Thyroid gland (tissue), 4 donors: ENCODE data around the gene ASH1L. TPM values are rescaled to one million over a fixed set of nuclear protein-coding genes. Genes with fewer than 3 reads are reported as not detected.
"Not testable (repeated sequence)": the region's sequence is repeated elsewhere in the genome, so short reads cannot be mapped to it uniquely, and the experiment has no call there.

ENCODE experiments used
- DNase-seq, 2 donors: peaks; one replicate each; pipeline ENCODE4 v3.0.0-alpha.2; 2019
- H3K27ac ChIP-seq, 3 donors: fragments of 200-600 bp; sonication (generic); 1 replicate in 2 of 3; 2 replicates in 1 of 3; pipeline ENCODE4 v1.5.1; 2016 to 2019; ENCODE audit warnings: mild to moderate bottlenecking in 1 of 3, moderate library complexity in 1 of 3
- H3K27me3 ChIP-seq: fragments of 200-600 bp; sonication (generic); one replicate; pipeline ENCODE4 v1.5.1; 2019
- H3K36me3 ChIP-seq, 2 donors: fragments of 200-600 bp; sonication (generic); one replicate each; pipeline ENCODE4 v1.5.1; 2016 to 2019
- H3K4me1 ChIP-seq, 2 donors: fragments of 200-600 bp; sonication (generic); one replicate each; pipeline ENCODE4 v1.5.1; 2017 to 2019
- H3K4me3 ChIP-seq, 3 donors: fragments of 200-600 bp; sonication (generic); replicated peaks in 1 of 3; 1 replicate in 2 of 3; 2 replicates in 1 of 3; pipeline ENCODE4 v1.5.1; 2016; ENCODE audit warnings: mild to moderate bottlenecking in 1 of 3
- H3K9me3 ChIP-seq: fragments of 200-600 bp; sonication (generic); one replicate; pipeline ENCODE4 v1.5.1; 2017
- POLR2A ChIP-seq, 2 donors: fragments of 450-650 bp; IDR thresholded peaks; one replicate each; pipeline ENCODE4 v1.6.1; 2017; ENCODE audit warnings: antibody characterized with exemption in 2 of 2, mild to moderate bottlenecking in 2 of 2, moderate library complexity in 1 of 2
- WGBS, 2 donors: methylation state at CpG; one replicate each; pipeline ENCODE4 v1.1.5; 2017; 5-methylcytosine and 5-hydroxymethylcytosine counted together
- intact Hi-C: fragments of 100-400 bp; cut with DNase I; formaldehyde crosslinking; loops from one replicate; pipeline ENCODE4 v1.15.1; 2023
- total RNA-seq, 4 donors: library from RNA; depleted of rRNA; stranded (reverse); fragments of >200 nt; gene quantifications; one replicate each; pipeline ENCODE4 v1.2.3, GENCODE V29; 2016
- TF ChIP-seq, protein P1 (sequence below), 6 experiments: fragments of 200-600 bp in 3 of 6; fragments of 450-650 bp in 3 of 6; sonication (generic) in 3 of 6; IDR thresholded peaks; one replicate each; pipeline ENCODE4 v1.5.1; 2016 to 2019; ENCODE audit warnings: antibody characterized with exemption in 6 of 6, mild to moderate bottlenecking in 2 of 6, inconsistent platforms in 1 of 6, moderate library complexity in 1 of 6

Gene ASH1L
- total RNA-seq, 4 donors from 2014 or later: 68.1 to 120 (median 85.2) TPM

GRCh38 chr1:155522069-155522468 is 40.5 kb downstream of the ASH1L start:
- no peak overlapping the region for H3K27ac ChIP-seq
- H3K9me3 ChIP-seq: no peaks in the 10 kb centered on the region
- no peaks in the 10 kb centered on the region for H3K36me3 ChIP-seq
- WGBS, 2 donors: 96 to 97% methylated on average over 2 of the region's 2 CpGs
- H3K4me1 ChIP-seq: peaks cover 0 to 4% of the 10 kb centered on the region in 2 donors
- H3K27me3 ChIP-seq: no peaks in the 10 kb centered on the region
- H3K4me3 ChIP-seq: no peak overlapping the region
- no peak for TF ChIP-seq POLR2A (IDR thresholded peaks at IDR 0.05)
- TF ChIP-seq, protein P1, sequence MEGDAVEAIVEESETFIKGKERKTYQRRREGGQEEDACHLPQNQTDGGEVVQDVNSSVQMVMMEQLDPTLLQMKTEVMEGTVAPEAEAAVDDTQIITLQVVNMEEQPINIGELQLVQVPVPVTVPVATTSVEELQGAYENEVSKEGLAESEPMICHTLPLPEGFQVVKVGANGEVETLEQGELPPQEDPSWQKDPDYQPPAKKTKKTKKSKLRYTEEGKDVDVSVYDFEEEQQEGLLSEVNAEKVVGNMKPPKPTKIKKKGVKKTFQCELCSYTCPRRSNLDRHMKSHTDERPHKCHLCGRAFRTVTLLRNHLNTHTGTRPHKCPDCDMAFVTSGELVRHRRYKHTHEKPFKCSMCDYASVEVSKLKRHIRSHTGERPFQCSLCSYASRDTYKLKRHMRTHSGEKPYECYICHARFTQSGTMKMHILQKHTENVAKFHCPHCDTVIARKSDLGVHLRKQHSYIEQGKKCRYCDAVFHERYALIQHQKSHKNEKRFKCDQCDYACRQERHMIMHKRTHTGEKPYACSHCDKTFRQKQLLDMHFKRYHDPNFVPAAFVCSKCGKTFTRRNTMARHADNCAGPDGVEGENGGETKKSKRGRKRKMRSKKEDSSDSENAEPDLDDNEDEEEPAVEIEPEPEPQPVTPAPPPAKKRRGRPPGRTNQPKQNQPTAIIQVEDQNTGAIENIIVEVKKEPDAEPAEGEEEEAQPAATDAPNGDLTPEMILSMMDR (IDR thresholded peaks at IDR 0.05): no peak
- intact Hi-C loops: no loop called here
- no peak for DNase-seq

- intact Hi-C loops: no loop called here
- no peaks in the 10 kb centered on the region for H3K36me3 ChIP-seq
- 81 to 88% methylated on average over 4 of the region's 4 CpGs for WGBS, 2 donors
- DNase-seq: no peak
- no peak overlapping the region for H3K27ac ChIP-seq
- no peaks in the 10 kb centered on the region for H3K27me3 ChIP-seq
- H3K4me1 ChIP-seq: no peaks in the 10 kb centered on the region
- TF ChIP-seq POLR2A (IDR thresholded peaks at IDR 0.05): no peak
- TF ChIP-seq, protein P1 (IDR thresholded peaks at IDR 0.05): no peak
- no peaks in the 10 kb centered on the region for H3K9me3 ChIP-seq
- H3K4me3 ChIP-seq: no peak overlapping the region
Observed at GRCh38 chr1:155518484-155518883, 44.1 kb downstream of the ASH1L start.

- WGBS, 2 donors: 90 to 93% methylated on average over 14 of the region's 14 CpGs
- TF ChIP-seq, protein P1 (IDR thresholded peaks at IDR 0.05): no peak
- no peak for TF ChIP-seq POLR2A (IDR thresholded peaks at IDR 0.05)
- H3K27ac ChIP-seq: no peak overlapping the region
- H3K4me3 ChIP-seq: no peak overlapping the region
- H3K9me3 ChIP-seq: no peaks in the 10 kb centered on the region
- DNase-seq: no peak
- no peaks in the 10 kb centered on the region for H3K4me1 ChIP-seq
- no peaks in the 10 kb centered on the region for H3K36me3 ChIP-seq
- H3K27me3 ChIP-seq: no peaks in the 10 kb centered on the region
- intact Hi-C loops: no loop called here
Observed at GRCh38 chr1:155514582-155515187, 47.9 kb downstream of the ASH1L start.

GRCh38 chr1:155513300-155513916 is 49.2 kb downstream of the ASH1L start:
- no peaks in the 10 kb centered on the region for H3K36me3 ChIP-seq
- intact Hi-C loops: no loop called here
- no peak for TF ChIP-seq POLR2A (IDR thresholded peaks at IDR 0.05)
- TF ChIP-seq, protein P1 (IDR thresholded peaks at IDR 0.05): no peak
- H3K27me3 ChIP-seq: no peaks in the 10 kb centered on the region
- no peak overlapping the region for H3K4me3 ChIP-seq
- no peak overlapping the region for H3K27ac ChIP-seq
- H3K9me3 ChIP-seq: no peaks in the 10 kb centered on the region
- no peak for DNase-seq
- peaks cover 0 to under 1% of the 10 kb centered on the region in 2 donors for H3K4me1 ChIP-seq
- WGBS, 2 donors: 78 to 80% methylated on average over 3 of the region's 3 CpGs

- 93 to 94% methylated on average over 6 of the region's 6 CpGs for WGBS, 2 donors
- H3K27me3 ChIP-seq, H3K9me3 ChIP-seq, H3K27ac ChIP-seq, intact Hi-C loops, DNase-seq, H3K36me3 ChIP-seq, H3K4me1 ChIP-seq, H3K4me3 ChIP-seq: not testable (repeated sequence)
Observed at GRCh38 chr1:155511385-155511784, 51.2 kb downstream of the ASH1L start.
